ENCODE results near the gene ENG.

GRCh38 chr9:127880143-127880542, 25.7 kb upstream of the ENG start:
- TF ChIP-seq CTCF (IDR thresholded peaks at IDR 0.05; ENCODE audit: insufficient read depth, low read length, poor library complexity, severe bottlenecking) (no peak), EZH2phosphoT487 (conservative IDR thresholded peaks at IDR 0.05; ENCODE audit: low read length) (no peak)

Data from SU-DHL-6 (cell line).